ENCODE data around the gene SNX1.

DNA sequence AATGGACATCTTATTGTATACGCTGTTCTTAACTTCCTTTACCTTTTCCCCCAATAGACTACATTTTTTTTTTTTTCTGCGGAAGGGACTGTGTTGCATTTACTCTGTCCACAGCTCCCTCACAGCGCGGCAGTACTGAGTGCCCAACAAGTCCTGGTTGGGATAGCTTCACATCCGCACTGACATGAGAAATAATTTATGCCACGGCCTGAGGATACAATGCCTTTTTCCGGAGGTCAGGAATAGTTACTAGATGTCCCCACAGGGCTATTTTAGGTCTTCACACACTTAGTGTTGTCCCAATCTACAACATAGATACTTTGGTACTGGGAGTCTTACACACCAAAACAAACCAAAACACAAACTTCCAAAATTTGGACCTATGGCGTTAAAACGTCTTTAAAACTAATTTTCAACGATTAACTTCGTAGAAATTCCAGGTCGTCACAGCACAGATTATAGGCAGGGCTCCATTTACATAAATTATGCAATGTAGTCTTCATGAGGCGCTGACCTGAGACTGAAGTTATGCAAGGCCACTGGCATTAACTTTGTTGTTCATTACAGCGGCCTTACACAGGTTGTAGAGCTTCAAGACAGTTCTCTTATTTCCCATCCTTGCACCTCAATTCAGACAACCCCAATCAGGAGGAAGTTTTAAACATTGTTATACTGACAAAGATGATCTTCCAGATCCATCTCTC lies 68.0 kb downstream of the SNX1 start:
- no peak for TF ChIP-seq POLR2A (IDR thresholded peaks at IDR 0.05)
- TF ChIP-seq, protein P1, sequence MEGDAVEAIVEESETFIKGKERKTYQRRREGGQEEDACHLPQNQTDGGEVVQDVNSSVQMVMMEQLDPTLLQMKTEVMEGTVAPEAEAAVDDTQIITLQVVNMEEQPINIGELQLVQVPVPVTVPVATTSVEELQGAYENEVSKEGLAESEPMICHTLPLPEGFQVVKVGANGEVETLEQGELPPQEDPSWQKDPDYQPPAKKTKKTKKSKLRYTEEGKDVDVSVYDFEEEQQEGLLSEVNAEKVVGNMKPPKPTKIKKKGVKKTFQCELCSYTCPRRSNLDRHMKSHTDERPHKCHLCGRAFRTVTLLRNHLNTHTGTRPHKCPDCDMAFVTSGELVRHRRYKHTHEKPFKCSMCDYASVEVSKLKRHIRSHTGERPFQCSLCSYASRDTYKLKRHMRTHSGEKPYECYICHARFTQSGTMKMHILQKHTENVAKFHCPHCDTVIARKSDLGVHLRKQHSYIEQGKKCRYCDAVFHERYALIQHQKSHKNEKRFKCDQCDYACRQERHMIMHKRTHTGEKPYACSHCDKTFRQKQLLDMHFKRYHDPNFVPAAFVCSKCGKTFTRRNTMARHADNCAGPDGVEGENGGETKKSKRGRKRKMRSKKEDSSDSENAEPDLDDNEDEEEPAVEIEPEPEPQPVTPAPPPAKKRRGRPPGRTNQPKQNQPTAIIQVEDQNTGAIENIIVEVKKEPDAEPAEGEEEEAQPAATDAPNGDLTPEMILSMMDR (IDR thresholded peaks at IDR 0.05), result no peak
